ENCODE measurements around the gene EIF3I. TPM values are rescaled to one million over a fixed set of nuclear protein-coding genes. Genes with fewer than 3 reads are reported as not detected.
A peak's percentile ranks its signal among the peaks of the same experiment; 100 is the strongest.

The EIF3I gene
- total and polyA plus RNA-seq, 2 of the 8 experiments (the other 6 are each of a cell fraction or from before 2014, with no cell fraction given): 247 to 346 TPM

DNA sequence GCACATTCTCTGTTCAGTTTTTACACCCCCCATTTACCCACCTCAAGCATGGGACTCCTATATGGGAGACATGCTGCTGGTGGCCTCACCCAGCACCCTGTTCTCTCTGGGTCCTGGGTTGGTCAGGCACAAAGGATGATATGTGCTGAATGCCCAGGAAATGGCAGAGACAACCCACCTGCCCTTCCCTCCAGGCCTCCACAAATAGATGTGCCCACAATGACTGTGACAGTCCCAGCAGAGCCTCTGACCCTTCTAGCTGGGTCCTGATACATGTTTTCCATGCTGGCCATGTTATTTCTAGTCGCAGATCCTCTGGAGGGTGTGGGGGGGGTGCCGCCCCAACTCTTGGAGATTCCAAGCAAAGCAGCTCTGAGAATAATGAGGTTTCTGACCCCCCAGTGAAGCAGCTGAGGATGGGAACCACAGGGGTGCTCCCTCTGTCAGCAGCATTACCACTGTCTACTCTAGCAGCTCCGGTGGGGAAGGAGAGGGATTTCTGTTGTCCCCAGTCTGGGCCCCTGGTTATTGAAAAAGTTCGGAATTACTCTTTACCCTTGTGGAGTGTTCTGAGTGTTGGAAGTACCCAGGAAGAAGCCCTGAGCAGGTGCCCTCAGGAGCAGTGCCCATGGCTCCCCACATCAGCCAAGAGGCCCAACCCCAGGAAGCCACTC is 23.0 kb upstream of the EIF3I start:
- Histone ChIP-seq H3K4me2 (ENCODE audit: insufficient read depth in 1 of 2, low read depth in 2 of 2, low read length in 2 of 2) (peak overlapping the region; percentile 76 to 92; a peak in 3 of 4 replicates), H3K14ac (ENCODE audit: insufficient read length) (no peak overlapping the region), H2BK15ac (ENCODE audit: low read length) (no peak overlapping the region), H3K23me2 (ENCODE audit: low read depth, low read length) (peaks cover 9% of the 10 kb centered on the region; the same call in 1 of the 2 replicates), H3K4me3 (ENCODE audit: extremely low read depth in 1 of 4, insufficient read depth in 2 of 4, low read depth in 3 of 4, low read length in 4 of 4) (peak overlapping the region in 2 of 4 experiments; percentile 29 to 67; a peak in 4 of 8 replicates), H3K4me1 (replicated peaks in 1 of 4; ENCODE audit: control insufficient read depth in 3 of 4, insufficient read depth in 4 of 4, low read length in 3 of 4) (peaks cover 13 to 28% (median 18%) of the 10 kb centered on the region in 4 experiments), H3K56ac (replicated peaks; ENCODE audit: insufficient read length, low read depth, low read length) (no peak overlapping the region), H3K18ac (ENCODE audit: extremely low read depth, low read length) (no peak overlapping the region; the same call in 1 of the 2 replicates), H3K79me1 (ENCODE audit: low read depth, low read length) (0 out of 2 replicates have a peak, but pooled peaks cover 3% of the 10 kb centered on the region), H3K4ac (replicated peaks; ENCODE audit: insufficient read length, low read depth, low read length) (no peak overlapping the region), H2BK20ac (ENCODE audit: low read length) (no peak overlapping the region), H2BK5ac (ENCODE audit: low read depth, low read length) (peak overlapping the region; percentile 53), H3K27me3 (replicated peaks in 1 of 4; ENCODE audit: control insufficient read depth in 3 of 4, extremely low read depth in 1 of 4, insufficient read depth in 3 of 4, low read length in 3 of 4) (peaks cover 0 to 3% (median 0%) of the 10 kb centered on the region in 4 experiments; a peak in 2 of 7 replicates), H3K9me3 (ENCODE audit: insufficient read depth in 2 of 2, low read depth in 1 of 2, low read length in 1 of 2) (no peaks in the 10 kb centered on the region), H2BK120ac (replicated peaks; ENCODE audit: low read depth, low read length) (no peak overlapping the region), H3K36me3 (ENCODE audit: control insufficient read depth in 2 of 4, insufficient read depth in 4 of 4, low read length in 3 of 4) (peaks cover 18 to 35% (median 26%) of the 10 kb centered on the region in 4 experiments; a peak in 7 of 8 replicates), H4K20me1 (replicated peaks in 1 of 2; ENCODE audit: control insufficient read depth in 1 of 2, insufficient read depth in 2 of 2, low read length in 2 of 2) (peaks cover 4 to 5% of the 10 kb centered on the region in 2 experiments), H3K23ac (ENCODE audit: insufficient read length) (no peak overlapping the region), H4K8ac (ENCODE audit: extremely low read depth, insufficient read depth, low read length) (no peak overlapping the region), H2BK12ac (ENCODE audit: low read depth, low read length) (peak overlapping the region; percentile 80; the same call in 1 of the 2 replicates), H3K27ac (ENCODE audit: low read depth, low read length) (no peak overlapping the region), H3K9ac (replicated peaks in 1 of 4; ENCODE audit: extremely low read depth in 1 of 4, low read depth in 3 of 4, low read length in 3 of 4) (no peak overlapping the region), H3K79me2 (ENCODE audit: control insufficient read depth in 1 of 2, insufficient read depth in 2 of 2, low read length in 2 of 2) (no peaks in the 10 kb centered on the region), H2AK5ac (ENCODE audit: low read depth, low read length) (no peak overlapping the region), H4K5ac (ENCODE audit: insufficient read length, low read depth, low read length) (no peak overlapping the region), H4K91ac (replicated peaks; ENCODE audit: insufficient read length, low read length) (no peak overlapping the region), H2AFZ (ENCODE audit: low read length) (no peak overlapping the region)
- 0 out of 2 replicates have a peak, but pooled peaks have one; percentile 34 for TF ChIP-seq POLR2AphosphoS5 (IDR thresholded peaks at IDR 0.05; ENCODE audit: low read depth, low read length)
- TF ChIP-seq EP300 (IDR thresholded peaks at IDR 0.05; ENCODE audit: borderline replicate concordance in 1 of 2, low read depth in 2 of 2, low read length in 2 of 2): no peak
- TF ChIP-seq CTBP2 (IDR thresholded peaks at IDR 0.05; ENCODE audit: borderline replicate concordance, insufficient read depth, insufficient read length, low read length): no peak
- TF ChIP-seq POLR2A (IDR thresholded peaks at IDR 0.05; ENCODE audit: control extremely low read depth in 1 of 2, low read depth in 2 of 2, low read length in 2 of 2): peak in 1 of 2 experiments; percentile 20; a peak in 1 of 3 replicates
- ChIA-PET CTCF (ENCODE audit: partially characterized antibody) (interaction anchor here (0.8 to 4.2 kb wide), 5 partner anchors 12 to 49 kb away, joined by 3 to 25 read pairs (median 4); no protein-coding TSS in a partner anchor), POLR2A (ENCODE audit: partially characterized antibody) (interaction anchor here (0.5 to 21.3 kb wide), 21 partner anchors 10 to 172 kb away, joined by 3 to 332 read pairs (median 7); partner anchors contain the start of genes DCDC2B, FAM229A, HDAC1 and IQCC)
- FAIRE-seq (no peak), DNase-seq (ENCODE audit: low read depth in 1 of 2, low spot score in 2 of 2) (no peak)
- WGBS, 2 experiments (ENCODE audit: extremely low coverage in 1 of 2, insufficient coverage in 1 of 2, insufficient read length in 1 of 2, insufficient replicate concordance in 2 of 2, low coverage in 1 of 2, low lambda C conversion rate in 2 of 2, missing lambda C conversion rate in 1 of 2): 71% methylated on average over 4 of the region's 4 CpGs; no CpG with 5 or more reads in 1 of the 2 experiments
